CD14-positive monocyte (primary cell): ENCODE measurements around the gene ZFP64. TPM values are rescaled to one million over a fixed set of nuclear protein-coding genes. Genes with fewer than 3 reads are reported as not detected.

ENCODE experiments used
- DNase-seq, 3 donors: peaks; one replicate each; pipeline ENCODE4 v3.0.0-alpha.2; 2011 to 2022
- H2AFZ ChIP-seq: 2 replicates; pipeline ENCODE4 v1.6.0; 2012; ENCODE audit warnings: mild to moderate bottlenecking, low read depth, low read length, inconsistent platforms; ENCODE audit not compliant: insufficient read depth, poor library complexity, severe bottlenecking
- H3K27ac ChIP-seq, 2 donors: 1 replicate in 1 of 2; 2 replicates in 1 of 2; pipeline ENCODE4 v1.5.1; 2012 to 2013; ENCODE audit warnings: low read length in 2 of 2, control low read depth in 1 of 2, inconsistent platforms in 1 of 2, low read depth in 1 of 2, mild to moderate bottlenecking in 1 of 2
- H3K27me3 ChIP-seq, 2 donors: one replicate each; pipeline versions ENCODE4 v1.6.0 to v1.6.1; 2011 to 2013; ENCODE audit warnings: low read length in 2 of 2; ENCODE audit not compliant: control insufficient read depth in 2 of 2, insufficient read depth in 2 of 2
- H3K36me3 ChIP-seq, 2 donors: replicated peaks in 1 of 2; 1 replicate in 1 of 2; 2 replicates in 1 of 2; pipeline versions ENCODE4 v1.5.1 to v1.6.1; 2012 to 2013; ENCODE audit warnings: low read length in 2 of 2, control low read depth in 1 of 2, inconsistent platforms in 1 of 2, mild to moderate bottlenecking in 1 of 2; ENCODE audit not compliant: insufficient read depth in 2 of 2, control insufficient read depth in 1 of 2
- H3K4me1 ChIP-seq, 2 donors: 1 replicate in 1 of 2; 2 replicates in 1 of 2; pipeline versions ENCODE4 v1.5.1 to v1.6.1; 2012 to 2013; ENCODE audit warnings: low read length in 2 of 2, control low read depth in 1 of 2, inconsistent platforms in 1 of 2, mild to moderate bottlenecking in 1 of 2, moderate library complexity in 1 of 2; ENCODE audit not compliant: insufficient read depth in 2 of 2, control insufficient read depth in 1 of 2
- H3K4me2 ChIP-seq: replicated peaks from 2 replicates; pipeline ENCODE3; 2012; ENCODE audit warnings: low read length, moderate library complexity, mild to moderate bottlenecking; ENCODE audit not compliant: poor library complexity, severe bottlenecking; ENCODE audit errors: extremely low read depth
- H3K4me3 ChIP-seq, 3 experiments: fragments of 200-600 bp in 1 of 3; sonication (generic) in 1 of 3; replicated peaks in 1 of 3; 1 replicate in 2 of 3; 2 replicates in 1 of 3; pipeline ENCODE4 v1.5.1; 2011 to 2013; ENCODE audit warnings: low read length in 3 of 3, mild to moderate bottlenecking in 3 of 3, control low read depth in 2 of 3, low read depth in 2 of 3, inconsistent platforms in 1 of 3, moderate library complexity in 1 of 3
- H3K79me2 ChIP-seq: 2 replicates; pipeline ENCODE4 v1.6.0; 2012; ENCODE audit warnings: mild to moderate bottlenecking, control low read depth, inconsistent platforms, low read length, moderate library complexity; ENCODE audit not compliant: insufficient read depth
- H3K9ac ChIP-seq: 2 replicates; pipeline ENCODE4 v1.6.0; 2017; ENCODE audit warnings: low read length, mild to moderate bottlenecking; ENCODE audit not compliant: insufficient read depth, poor library complexity, severe bottlenecking
- H3K9me3 ChIP-seq, 2 donors: replicated peaks in 1 of 2; 1 replicate in 1 of 2; 2 replicates in 1 of 2; pipeline versions ENCODE4 v1.5.1 to v1.6.1; 2012 to 2013; ENCODE audit warnings: low read length in 2 of 2, control low read depth in 1 of 2; ENCODE audit not compliant: control insufficient read depth in 1 of 2, insufficient read depth in 1 of 2
- H4K20me1 ChIP-seq: 2 replicates; pipeline ENCODE4 v1.6.0; 2012; ENCODE audit warnings: mild to moderate bottlenecking, low read length, control low read depth, moderate library complexity; ENCODE audit not compliant: insufficient read depth
- H3K27ac Mint-ChIP-seq, 7 donors: one replicate each; pipeline ENCODE4 v1.8.0; 2020; ENCODE audit warnings: mild to moderate bottlenecking in 7 of 7, mixed read lengths in 7 of 7, moderate library complexity in 6 of 7, inconsistent platforms in 2 of 7
- H3K27me3 Mint-ChIP-seq, 3 donors: one replicate each; pipeline ENCODE4 v1.8.0; 2021 to 2022; ENCODE audit warnings: low read depth in 3 of 3, mild to moderate bottlenecking in 3 of 3, mixed read lengths in 3 of 3, moderate library complexity in 3 of 3, inconsistent platforms in 1 of 3
- H3K36me3 Mint-ChIP-seq, 2 donors: one replicate each; pipeline ENCODE4 v1.8.0; 2020; ENCODE audit warnings: mixed read lengths in 2 of 2, inconsistent platforms in 1 of 2, mild to moderate bottlenecking in 1 of 2
- H3K4me1 Mint-ChIP-seq: one replicate; pipeline ENCODE4 v1.8.0; 2020; ENCODE audit warnings: mild to moderate bottlenecking, mixed read lengths
- H3K4me3 Mint-ChIP-seq, 2 donors: one replicate each; pipeline ENCODE4 v1.8.0; 2020; ENCODE audit warnings: mild to moderate bottlenecking in 2 of 2, mixed read lengths in 2 of 2, moderate library complexity in 1 of 2
- H3K9me3 Mint-ChIP-seq, 7 donors: one replicate each; pipeline ENCODE4 v1.8.0; 2020 to 2022; ENCODE audit warnings: mixed read lengths in 7 of 7, mild to moderate bottlenecking in 6 of 7, moderate library complexity in 6 of 7, inconsistent platforms in 2 of 7
- WGBS: methylation state at CpG from one replicate; pipeline ENCODE4 v1.1.5; 2013; ENCODE audit warnings: missing lambda C conversion rate; ENCODE audit not compliant: insufficient coverage; 5-methylcytosine and 5-hydroxymethylcytosine counted together
- intact Hi-C, 2 donors: fragments of 100-400 bp; cut with micrococcal nuclease; formaldehyde crosslinking; loops; one replicate each; pipeline versions ENCODE4 v1.15.0 to v1.15.1; 2023
- polyA plus RNA-seq, 3 donors: library from polyadenylated mRNA; depleted of rRNA in 1 of 3; unstranded in 2 of 3; stranded (reverse) in 1 of 3; fragments of 300-500 nt in 2 of 3; fragments of >200 nt in 1 of 3; fragmentation: Illumina TruSeq in 2 of 3; gene quantifications; 1 replicate in 2 of 3; 2 replicates in 1 of 3; pipeline ENCODE4 v1.2.3, GENCODE V29; 2012 to 2021
- TF ChIP-seq, protein P1 (sequence below): fragments of 200-600 bp; IDR thresholded peaks from one replicate; pipeline ENCODE4 v1.8.0; 2022; ENCODE audit warnings: antibody characterized with exemption, mild to moderate bottlenecking

The ZFP64 gene
- polyA plus RNA-seq, 3 donors: 2.9 to 7.3 (median 4.9) TPM

DNA sequence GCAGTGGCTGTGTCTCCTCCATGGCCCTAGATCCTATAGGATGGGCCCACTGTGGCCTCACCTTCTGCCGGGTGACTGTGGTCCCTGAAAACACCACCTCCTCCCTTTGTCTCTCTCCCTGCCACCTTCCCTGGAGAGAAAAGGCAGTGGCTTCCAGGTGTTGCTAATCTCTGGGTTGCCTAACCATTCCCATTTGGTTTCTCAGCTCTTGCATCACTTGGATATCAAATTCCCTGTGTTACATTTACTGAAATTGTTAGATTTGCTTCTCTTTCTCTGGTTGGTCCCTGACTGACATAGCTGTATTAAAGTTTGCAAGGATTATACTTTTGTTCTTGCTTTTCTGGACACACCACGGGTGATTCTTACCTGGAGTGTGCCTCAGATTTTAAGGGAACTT, 9.3 kb upstream of the ZFP64 start:
- Histone ChIP-seq H3K4me2 (no peak overlapping the region), H3K4me3 (no peak overlapping the region), H3K9me3 (no peaks in the 10 kb centered on the region), H3K79me2 (no peaks in the 10 kb centered on the region), H4K20me1 (no peaks in the 10 kb centered on the region), H3K4me1 (no peaks in the 10 kb centered on the region), H3K9ac (no peak overlapping the region), H3K27me3 (no peaks in the 10 kb centered on the region), H3K36me3 (no peaks in the 10 kb centered on the region), H2AFZ (no peak overlapping the region), H3K27ac (no peak overlapping the region)
- no peak overlapping the region for H3K4me3 Mint-ChIP-seq
- DNase-seq: no peak
- intact Hi-C loops: no loop called here
- TF ChIP-seq, protein P1, sequence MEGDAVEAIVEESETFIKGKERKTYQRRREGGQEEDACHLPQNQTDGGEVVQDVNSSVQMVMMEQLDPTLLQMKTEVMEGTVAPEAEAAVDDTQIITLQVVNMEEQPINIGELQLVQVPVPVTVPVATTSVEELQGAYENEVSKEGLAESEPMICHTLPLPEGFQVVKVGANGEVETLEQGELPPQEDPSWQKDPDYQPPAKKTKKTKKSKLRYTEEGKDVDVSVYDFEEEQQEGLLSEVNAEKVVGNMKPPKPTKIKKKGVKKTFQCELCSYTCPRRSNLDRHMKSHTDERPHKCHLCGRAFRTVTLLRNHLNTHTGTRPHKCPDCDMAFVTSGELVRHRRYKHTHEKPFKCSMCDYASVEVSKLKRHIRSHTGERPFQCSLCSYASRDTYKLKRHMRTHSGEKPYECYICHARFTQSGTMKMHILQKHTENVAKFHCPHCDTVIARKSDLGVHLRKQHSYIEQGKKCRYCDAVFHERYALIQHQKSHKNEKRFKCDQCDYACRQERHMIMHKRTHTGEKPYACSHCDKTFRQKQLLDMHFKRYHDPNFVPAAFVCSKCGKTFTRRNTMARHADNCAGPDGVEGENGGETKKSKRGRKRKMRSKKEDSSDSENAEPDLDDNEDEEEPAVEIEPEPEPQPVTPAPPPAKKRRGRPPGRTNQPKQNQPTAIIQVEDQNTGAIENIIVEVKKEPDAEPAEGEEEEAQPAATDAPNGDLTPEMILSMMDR: no peak
- no peaks in the 10 kb centered on the region for H3K36me3 Mint-ChIP-seq
- peaks cover 0 to 4% (median 2%) of the 10 kb centered on the region in 7 donors for H3K9me3 Mint-ChIP-seq
- peaks cover 0 to 1% (median 0%) of the 10 kb centered on the region in 3 donors for H3K27me3 Mint-ChIP-seq
- H3K4me1 Mint-ChIP-seq: no peaks in the 10 kb centered on the region
- H3K27ac Mint-ChIP-seq: no peak overlapping the region
- WGBS: no CpG with 5 or more reads among the region's 2 CpGs

GRCh38 chr20:52196845-52197244, 5.3 kb upstream of the ZFP64 start:
- peaks cover 0 to 3% (median 0%) of the 10 kb centered on the region in 7 donors for H3K9me3 Mint-ChIP-seq

More at GRCh38 chr20:52196845-52197244, 5.3 kb upstream of the ZFP64 start:
- WGBS: 100% methylated on average over 1 of the region's 3 CpGs
- Histone ChIP-seq H3K4me1 (peaks cover 5 to 7% of the 10 kb centered on the region in 2 donors), H4K20me1 (no peaks in the 10 kb centered on the region), H3K36me3 (no peaks in the 10 kb centered on the region), H3K4me3 (no peak overlapping the region), H3K4me2 (no peak overlapping the region), H3K9ac (no peak overlapping the region), H3K27me3 (no peaks in the 10 kb centered on the region), H2AFZ (no peak overlapping the region), H3K79me2 (no peaks in the 10 kb centered on the region), H3K9me3 (no peaks in the 10 kb centered on the region), H3K27ac (no peak overlapping the region)
- Mint-ChIP-seq H3K4me1 (peaks cover 7% of the 10 kb centered on the region), H3K27me3 (peaks cover 0 to 1% (median 0%) of the 10 kb centered on the region in 3 donors), H3K36me3 (no peaks in the 10 kb centered on the region), H3K27ac (no peak overlapping the region), H3K4me3 (no peak overlapping the region)
- intact Hi-C loops: no loop called here
- DNase-seq: no peak
- TF ChIP-seq, protein P1: no peak
